Neural cell (in vitro differentiated cells): Measurements from ENCODE around the gene DIAPH2.

Experiments
- CTCF ChIP-seq: fragments of 450-650 bp; IDR thresholded peaks from 2 replicates; pipeline ENCODE4 v1.5.1; 2014; ENCODE audit warnings: antibody characterized with exemption, mild to moderate bottlenecking, moderate library complexity; ENCODE audit not compliant: poor library complexity, severe bottlenecking
- EP300 ChIP-seq: fragments of 450-650 bp; conservative IDR thresholded peaks from 2 replicates; pipeline ENCODE4 v1.6.1; 2014; ENCODE audit warnings: antibody characterized with exemption, mild to moderate bottlenecking, moderate library complexity; ENCODE audit not compliant: poor library complexity, severe bottlenecking
- EZH2 ChIP-seq: fragments of 200-600, 300-800 bp; shearing (Covaris generic), sonication (generic); IDR thresholded peaks from 2 replicates; pipeline ENCODE4 v1.6.1; 2014; ENCODE audit warnings: antibody characterized with exemption, low read length, borderline replicate concordance, mild to moderate bottlenecking; ENCODE audit not compliant: insufficient read depth, poor library complexity, severe bottlenecking
- MXI1 ChIP-seq: fragments of 450-650 bp; conservative IDR thresholded peaks from 2 replicates; pipeline ENCODE4 v1.6.1; 2014; ENCODE audit warnings: antibody characterized with exemption, mild to moderate bottlenecking; ENCODE audit not compliant: poor library complexity, severe bottlenecking
- POLR2AphosphoS5 ChIP-seq: IDR thresholded peaks from 2 replicates; pipeline ENCODE4 v1.6.1; 2012
- RAD21 ChIP-seq: fragments of 450-650 bp; conservative IDR thresholded peaks from 2 replicates; pipeline ENCODE4 v1.6.1; 2014; ENCODE audit warnings: antibody characterized with exemption, mild to moderate bottlenecking, moderate library complexity
- REST ChIP-seq: IDR thresholded peaks from 2 replicates; pipeline ENCODE4 v1.6.1; 2012; ENCODE audit warnings: borderline replicate concordance
- SMC3 ChIP-seq: fragments of 450-650 bp; conservative IDR thresholded peaks from 2 replicates; pipeline ENCODE4 v1.6.1; 2014; ENCODE audit warnings: antibody characterized with exemption, mild to moderate bottlenecking, moderate library complexity; ENCODE audit not compliant: poor library complexity
- TAF1 ChIP-seq: IDR thresholded peaks from 2 replicates; pipeline ENCODE4 v1.6.1; 2012; ENCODE audit warnings: low read depth

- TF ChIP-seq EP300 (no peak), REST (no peak), CTCF (no peak), POLR2AphosphoS5 (no peak), EZH2 (no peak), TAF1 (no peak), SMC3 (no peak), MXI1 (no peak), RAD21 (no peak)
These were observed 806.0 kb downstream of the DIAPH2 start for GRCh38 chrX:97490656-97491055.
